Liver (tissue), 9 donors: ENCODE data around the gene HAUS7. TPM values are rescaled to one million over a fixed set of nuclear protein-coding genes. Genes with fewer than 3 reads are reported as not detected.

ENCODE experiments used
- DNase-seq: peaks from one replicate; pipeline ENCODE4 v3.0.0-alpha.2; 2017; ENCODE audit warnings: low spot score
- H3K27ac ChIP-seq, 2 donors: one replicate each; pipeline ENCODE4 v1.7.0; 2013; ENCODE audit warnings: inconsistent platforms in 2 of 2, low read length in 2 of 2, control low read depth in 1 of 2, low read depth in 1 of 2, mild to moderate bottlenecking in 1 of 2
- H3K27me3 ChIP-seq, 4 donors: one replicate each; pipeline versions ENCODE4 v1.6.1 to v1.7.0; 2013; ENCODE audit warnings: low read length in 3 of 4, inconsistent platforms in 1 of 4, mild to moderate bottlenecking in 1 of 4, moderate library complexity in 1 of 4; ENCODE audit not compliant: control insufficient read depth in 4 of 4, insufficient read depth in 4 of 4
- H3K36me3 ChIP-seq, 4 donors: one replicate each; pipeline versions ENCODE4 v1.6.1 to v1.7.0; 2013; ENCODE audit warnings: low read length in 3 of 4, mild to moderate bottlenecking in 3 of 4, low read depth in 1 of 4, moderate library complexity in 1 of 4; ENCODE audit not compliant: control insufficient read depth in 4 of 4, insufficient read depth in 3 of 4
- H3K4me1 ChIP-seq, 4 donors: one replicate each; pipeline versions ENCODE4 v1.6.1 to v1.7.0; 2013; ENCODE audit warnings: low read length in 3 of 4, mild to moderate bottlenecking in 3 of 4, moderate library complexity in 1 of 4; ENCODE audit not compliant: control insufficient read depth in 4 of 4, insufficient read depth in 4 of 4
- H3K4me3 ChIP-seq, 3 donors: one replicate each; pipeline versions ENCODE4 v1.6.1 to v1.7.0; 2013; ENCODE audit warnings: low read length in 3 of 3, control low read depth in 1 of 3, low read depth in 1 of 3, mild to moderate bottlenecking in 1 of 3
- H3K9ac ChIP-seq, 2 donors: one replicate each; pipeline ENCODE4 v1.7.0; 2013; ENCODE audit warnings: low read length in 2 of 2, mild to moderate bottlenecking in 2 of 2, moderate library complexity in 2 of 2, control low read depth in 1 of 2, low read depth in 1 of 2
- H3K9me3 ChIP-seq, 4 donors: one replicate each; pipeline versions ENCODE4 v1.6.1 to v1.7.0; 2013; ENCODE audit warnings: low read length in 3 of 4; ENCODE audit not compliant: control insufficient read depth in 4 of 4
- ATF3 ChIP-seq: IDR thresholded peaks from 2 replicates; pipeline ENCODE4 v1.6.1; 2016; ENCODE audit warnings: antibody characterized with exemption
- EGR1 ChIP-seq, 2 donors: IDR thresholded peaks; 2 replicates each; pipeline ENCODE4 v1.6.1; 2016 to 2018; ENCODE audit warnings: antibody characterized with exemption in 2 of 2, low read depth in 2 of 2
- FOXA1 ChIP-seq: IDR thresholded peaks from 2 replicates; pipeline ENCODE4 v1.6.1; 2016; ENCODE audit warnings: antibody characterized with exemption
- FOXA2 ChIP-seq: IDR thresholded peaks from 2 replicates; pipeline ENCODE4 v1.6.1; 2016; ENCODE audit warnings: antibody characterized with exemption
- GABPA ChIP-seq, 2 donors: IDR thresholded peaks in 1 of 2; conservative IDR thresholded peaks in 1 of 2; 2 replicates each; pipeline ENCODE4 v1.6.1; 2016; ENCODE audit warnings: antibody characterized with exemption in 2 of 2, mild to moderate bottlenecking in 1 of 2, moderate library complexity in 1 of 2
- HNF4A ChIP-seq, 2 donors: conservative IDR thresholded peaks; 2 replicates each; pipeline ENCODE4 v1.6.1; 2016; ENCODE audit warnings: antibody characterized with exemption in 2 of 2, mild to moderate bottlenecking in 2 of 2
- HNF4G ChIP-seq: IDR thresholded peaks from 2 replicates; pipeline ENCODE4 v1.6.1; 2016; ENCODE audit warnings: antibody characterized with exemption
- JUND ChIP-seq, 2 donors: IDR thresholded peaks; 2 replicates each; pipeline ENCODE4 v1.6.1; 2016; ENCODE audit warnings: antibody characterized with exemption in 2 of 2
- RAD21 ChIP-seq, 2 donors: IDR thresholded peaks; 2 replicates each; pipeline ENCODE4 v1.6.1; 2016; ENCODE audit warnings: antibody characterized with exemption in 2 of 2, mild to moderate bottlenecking in 2 of 2
- RXRA ChIP-seq, 2 donors: IDR thresholded peaks; 2 replicates each; pipeline ENCODE4 v1.6.1; 2017 to 2018; ENCODE audit warnings: antibody characterized with exemption in 2 of 2, mild to moderate bottlenecking in 1 of 2
- SP1 ChIP-seq: IDR thresholded peaks from 2 replicates; pipeline ENCODE4 v1.6.1; 2018; ENCODE audit warnings: antibody characterized with exemption, mild to moderate bottlenecking
- TAF1 ChIP-seq: conservative IDR thresholded peaks from 2 replicates; pipeline ENCODE4 v1.6.1; 2016; ENCODE audit warnings: antibody characterized with exemption, mild to moderate bottlenecking
- YY1 ChIP-seq: IDR thresholded peaks from 2 replicates; pipeline ENCODE4 v1.6.1; 2016; ENCODE audit warnings: antibody characterized with exemption, mild to moderate bottlenecking
- WGBS: extraction: QIAGEN DNeasy Blood & Tissue Kit; methylation state at CpG from one replicate; pipeline ENCODE4 v1.1.7; 2013; 5-methylcytosine and 5-hydroxymethylcytosine counted together
- polyA plus RNA-seq, 2 donors: library from polyadenylated mRNA; stranded (reverse) in 1 of 2; unstranded in 1 of 2; fragments of 200-250 nt in 1 of 2; fragments of >200 nt in 1 of 2; fragmentation: Nextera tagmentation in 1 of 2; extraction: Ambion mirVana in 1 of 2; gene quantifications; one replicate each; pipeline versions ENCODE4 v1.2.1 to v1.2.3, GENCODE V29; 2013 to 2015
- total RNA-seq, 2 donors: library from RNA; depleted of rRNA; stranded (reverse); fragments of >200 nt; gene quantifications; one replicate each; pipeline ENCODE4 v1.2.3, GENCODE V29; 2014
- TF ChIP-seq, protein P1 (sequence below): IDR thresholded peaks from 2 replicates; pipeline ENCODE4 v1.6.1; 2016; ENCODE audit warnings: antibody characterized with exemption, mild to moderate bottlenecking
- TF ChIP-seq, protein P2 (sequence below): fragments of 150-350 bp; IDR thresholded peaks from 2 replicates; pipeline ENCODE4 v1.5.1; 2017; ENCODE audit warnings: improper control_type of control experiment, low read depth, low read length; ENCODE audit not compliant: missing input control
- donor health status: healthy.
- donor health status: healthy.
- donor health status: healthy.
- donor health status: healthy.
- donor health status: healthy.

HAUS7 gene
- total and polyA plus RNA-seq, 4 donors = 7.0 to 8.9 (median 7.8) TPM

DNA sequence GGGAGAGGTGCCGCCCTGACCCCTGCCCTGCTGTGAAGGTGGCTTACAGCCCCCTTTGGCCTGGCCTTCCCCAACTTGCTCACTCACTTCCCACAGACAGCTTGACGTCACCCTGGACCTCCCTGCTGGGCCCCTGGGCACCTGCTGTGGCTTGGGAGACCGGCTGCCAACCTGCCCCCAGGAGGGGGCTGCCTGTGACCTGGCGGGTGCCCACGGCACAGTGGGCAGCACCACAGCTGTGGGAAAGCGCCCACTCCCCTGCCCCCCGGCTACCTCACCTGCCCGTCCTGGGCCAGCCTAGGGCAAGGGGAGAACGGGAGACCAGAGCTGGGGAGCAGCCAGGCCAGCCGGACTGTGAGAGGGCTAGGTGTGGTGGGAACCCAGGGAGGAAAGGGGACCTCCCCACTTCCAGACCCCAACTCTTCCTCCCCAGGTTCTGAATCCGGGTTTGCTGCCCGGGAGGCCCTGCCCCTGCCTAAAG lies 61.5 kb downstream of the HAUS7 start:
- H3K27me3 ChIP-seq = no peaks in the 10 kb centered on the region
- no peak overlapping the region for H3K27ac ChIP-seq
- no peak for DNase-seq
- H3K4me1 ChIP-seq = peaks cover 4 to 19% (median 10%) of the 10 kb centered on the region in 4 donors
- H3K4me3 ChIP-seq = no peak overlapping the region
- 95% methylated on average over 12 of the region's 12 CpGs for WGBS
- TF ChIP-seq FOXA1 = no peak
- H3K36me3 ChIP-seq = no peaks in the 10 kb centered on the region
- H3K9me3 ChIP-seq = no peaks in the 10 kb centered on the region
- no peak overlapping the region for H3K9ac ChIP-seq

DNA sequence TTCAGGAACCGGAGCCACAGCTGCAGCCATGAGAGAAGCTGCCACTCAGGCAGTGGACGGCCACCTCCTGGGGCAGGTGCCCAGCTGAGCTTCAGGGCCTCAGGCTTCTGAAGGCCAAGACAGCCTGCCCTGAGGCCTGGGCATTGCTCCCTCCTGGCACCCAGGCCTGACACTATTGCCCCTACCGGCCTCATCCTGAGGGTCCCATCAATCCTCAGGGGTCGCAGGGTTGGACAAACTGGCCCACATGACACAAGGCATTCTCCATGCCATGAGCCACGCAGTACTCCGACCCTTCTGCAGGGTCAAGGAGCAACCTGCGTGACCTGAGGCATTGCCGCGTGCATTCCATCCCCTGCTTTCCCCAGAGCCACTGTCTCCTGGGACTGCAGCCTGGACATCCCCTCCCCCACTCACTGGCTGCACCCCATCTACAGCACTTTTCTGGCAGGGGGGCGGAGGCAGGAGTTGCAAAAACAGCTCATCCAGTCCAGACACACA lies 62.1 kb downstream of the HAUS7 start:
- no peak for DNase-seq
- no peak overlapping the region for H3K9ac ChIP-seq
- 86% methylated on average over 10 of the region's 10 CpGs for WGBS

DNA sequence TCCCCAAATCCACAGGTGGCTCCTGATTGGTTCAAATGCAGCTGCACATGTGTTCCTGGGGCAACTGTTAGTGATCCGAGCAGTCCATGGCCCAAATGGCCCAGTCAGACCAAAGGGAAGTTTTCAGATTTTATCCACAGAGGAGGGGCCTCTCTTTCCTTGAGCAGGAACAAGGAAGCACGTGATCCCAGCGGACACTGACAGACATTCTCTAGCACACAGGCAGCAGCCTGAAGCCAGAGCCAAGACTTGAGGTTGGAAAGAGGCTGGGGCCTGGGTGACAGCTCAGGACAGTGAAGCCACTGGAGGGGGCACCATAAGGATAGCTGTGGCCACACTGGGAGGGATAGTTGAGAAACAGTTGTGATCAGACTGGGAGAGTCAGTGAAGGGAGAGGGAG lies 62.6 kb downstream of the HAUS7 start:
- peaks cover 4 to 19% (median 10%) of the 10 kb centered on the region in 4 donors for H3K4me1 ChIP-seq
- H3K9me3 ChIP-seq = no peaks in the 10 kb centered on the region
- no peak overlapping the region for H3K4me3 ChIP-seq
- no peak overlapping the region for H3K27ac ChIP-seq
- no peaks in the 10 kb centered on the region for H3K27me3 ChIP-seq
- H3K36me3 ChIP-seq = no peaks in the 10 kb centered on the region
- H3K9ac ChIP-seq = no peak overlapping the region
- 70% methylated on average over 3 of the region's 3 CpGs for WGBS
- no peak for DNase-seq
- TF ChIP-seq RXRA (IDR thresholded peaks at IDR 0.05) (no peak), FOXA1 (no peak), HNF4A (conservative IDR thresholded peaks at IDR 0.05) (no peak), JUND (IDR thresholded peaks at IDR 0.05) (no peak), YY1 (no peak), RAD21 (IDR thresholded peaks at IDR 0.05) (no peak), HNF4G (no peak), FOXA2 (no peak), SP1 (no peak), ATF3 (no peak), GABPA (IDR thresholded peaks at IDR 0.05 in 1 of 2, conservative IDR thresholded peaks at IDR 0.05 in 1 of 2) (no peak), TAF1 (no peak), EGR1 (IDR thresholded peaks at IDR 0.05; ENCODE audit: low read depth in 2 of 2) (no peak)
- TF ChIP-seq, protein P1, sequence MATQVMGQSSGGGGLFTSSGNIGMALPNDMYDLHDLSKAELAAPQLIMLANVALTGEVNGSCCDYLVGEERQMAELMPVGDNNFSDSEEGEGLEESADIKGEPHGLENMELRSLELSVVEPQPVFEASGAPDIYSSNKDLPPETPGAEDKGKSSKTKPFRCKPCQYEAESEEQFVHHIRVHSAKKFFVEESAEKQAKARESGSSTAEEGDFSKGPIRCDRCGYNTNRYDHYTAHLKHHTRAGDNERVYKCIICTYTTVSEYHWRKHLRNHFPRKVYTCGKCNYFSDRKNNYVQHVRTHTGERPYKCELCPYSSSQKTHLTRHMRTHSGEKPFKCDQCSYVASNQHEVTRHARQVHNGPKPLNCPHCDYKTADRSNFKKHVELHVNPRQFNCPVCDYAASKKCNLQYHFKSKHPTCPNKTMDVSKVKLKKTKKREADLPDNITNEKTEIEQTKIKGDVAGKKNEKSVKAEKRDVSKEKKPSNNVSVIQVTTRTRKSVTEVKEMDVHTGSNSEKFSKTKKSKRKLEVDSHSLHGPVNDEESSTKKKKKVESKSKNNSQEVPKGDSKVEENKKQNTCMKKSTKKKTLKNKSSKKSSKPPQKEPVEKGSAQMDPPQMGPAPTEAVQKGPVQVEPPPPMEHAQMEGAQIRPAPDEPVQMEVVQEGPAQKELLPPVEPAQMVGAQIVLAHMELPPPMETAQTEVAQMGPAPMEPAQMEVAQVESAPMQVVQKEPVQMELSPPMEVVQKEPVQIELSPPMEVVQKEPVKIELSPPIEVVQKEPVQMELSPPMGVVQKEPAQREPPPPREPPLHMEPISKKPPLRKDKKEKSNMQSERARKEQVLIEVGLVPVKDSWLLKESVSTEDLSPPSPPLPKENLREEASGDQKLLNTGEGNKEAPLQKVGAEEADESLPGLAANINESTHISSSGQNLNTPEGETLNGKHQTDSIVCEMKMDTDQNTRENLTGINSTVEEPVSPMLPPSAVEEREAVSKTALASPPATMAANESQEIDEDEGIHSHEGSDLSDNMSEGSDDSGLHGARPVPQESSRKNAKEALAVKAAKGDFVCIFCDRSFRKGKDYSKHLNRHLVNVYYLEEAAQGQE = no peak
- TF ChIP-seq, protein P2, sequence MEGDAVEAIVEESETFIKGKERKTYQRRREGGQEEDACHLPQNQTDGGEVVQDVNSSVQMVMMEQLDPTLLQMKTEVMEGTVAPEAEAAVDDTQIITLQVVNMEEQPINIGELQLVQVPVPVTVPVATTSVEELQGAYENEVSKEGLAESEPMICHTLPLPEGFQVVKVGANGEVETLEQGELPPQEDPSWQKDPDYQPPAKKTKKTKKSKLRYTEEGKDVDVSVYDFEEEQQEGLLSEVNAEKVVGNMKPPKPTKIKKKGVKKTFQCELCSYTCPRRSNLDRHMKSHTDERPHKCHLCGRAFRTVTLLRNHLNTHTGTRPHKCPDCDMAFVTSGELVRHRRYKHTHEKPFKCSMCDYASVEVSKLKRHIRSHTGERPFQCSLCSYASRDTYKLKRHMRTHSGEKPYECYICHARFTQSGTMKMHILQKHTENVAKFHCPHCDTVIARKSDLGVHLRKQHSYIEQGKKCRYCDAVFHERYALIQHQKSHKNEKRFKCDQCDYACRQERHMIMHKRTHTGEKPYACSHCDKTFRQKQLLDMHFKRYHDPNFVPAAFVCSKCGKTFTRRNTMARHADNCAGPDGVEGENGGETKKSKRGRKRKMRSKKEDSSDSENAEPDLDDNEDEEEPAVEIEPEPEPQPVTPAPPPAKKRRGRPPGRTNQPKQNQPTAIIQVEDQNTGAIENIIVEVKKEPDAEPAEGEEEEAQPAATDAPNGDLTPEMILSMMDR = no peak

More for the DNA sequence above, 62.1 kb downstream of the HAUS7 start:
- Histone ChIP-seq H3K9me3 (no peaks in the 10 kb centered on the region), H3K36me3 (no peaks in the 10 kb centered on the region), H3K4me1 (peaks cover 4 to 19% (median 10%) of the 10 kb centered on the region in 4 donors), H3K27me3 (no peaks in the 10 kb centered on the region), H3K4me3 (no peak overlapping the region), H3K27ac (no peak overlapping the region)
- no peak for TF ChIP-seq HNF4A (conservative IDR thresholded peaks at IDR 0.05)
- TF ChIP-seq EGR1 (IDR thresholded peaks at IDR 0.05; ENCODE audit: low read depth in 2 of 2) = no peak
- TF ChIP-seq FOXA2 = no peak
- TF ChIP-seq YY1 = no peak
- TF ChIP-seq HNF4G = no peak
- TF ChIP-seq GABPA (IDR thresholded peaks at IDR 0.05 in 1 of 2, conservative IDR thresholded peaks at IDR 0.05 in 1 of 2) = no peak
- no peak for TF ChIP-seq RXRA (IDR thresholded peaks at IDR 0.05)
- no peak for TF ChIP-seq RAD21 (IDR thresholded peaks at IDR 0.05)
- no peak for TF ChIP-seq JUND (IDR thresholded peaks at IDR 0.05)
- TF ChIP-seq, protein P1 = no peak
- TF ChIP-seq FOXA1 = no peak
